ENCODE results near the gene LGI2. TPM values are rescaled to one million over a fixed set of nuclear protein-coding genes. Genes with fewer than 3 reads are reported as not detected.

LGI2 gene
- total RNA-seq, 1 donor from 2014 or later = not detected

- H3K4me3 Mint-ChIP-seq (ENCODE audit: low read depth) = no peak overlapping the region
These were observed 51.2 kb downstream of the LGI2 start for GRCh38 chr4:24979554-24979953.

GRCh38 chr4:24978291-24979075, 52.3 kb downstream of the LGI2 start:
- H3K4me1 Mint-ChIP-seq (ENCODE audit: low read depth) = peaks cover 15% of the 10 kb centered on the region
- H3K27me3 Mint-ChIP-seq (ENCODE audit: low read depth) = peaks cover 12% of the 10 kb centered on the region
- no peaks in the 10 kb centered on the region for H3K36me3 Mint-ChIP-seq (ENCODE audit: low read depth)
- DNase-seq (ENCODE audit: low spot score) = no peak
- H3K4me3 Mint-ChIP-seq (ENCODE audit: low read depth) = no peak overlapping the region
- no peak overlapping the region for H3K27ac Mint-ChIP-seq
- H3K9me3 Mint-ChIP-seq = no peaks in the 10 kb centered on the region
- intact Hi-C loops (cut with micrococcal nuclease) = no loop called here

More at GRCh38 chr4:24979554-24979953, 51.2 kb downstream of the LGI2 start:
- H3K27ac Mint-ChIP-seq = no peak overlapping the region
- no peak for DNase-seq (ENCODE audit: low spot score)
- peaks cover 12% of the 10 kb centered on the region for H3K27me3 Mint-ChIP-seq (ENCODE audit: low read depth)
- H3K4me1 Mint-ChIP-seq (ENCODE audit: low read depth) = peaks cover 15% of the 10 kb centered on the region
- H3K9me3 Mint-ChIP-seq = no peaks in the 10 kb centered on the region
- intact Hi-C loops (cut with micrococcal nuclease) = no loop called here
- no peaks in the 10 kb centered on the region for H3K36me3 Mint-ChIP-seq (ENCODE audit: low read depth)

- H3K36me3 Mint-ChIP-seq (ENCODE audit: low read depth) = no peaks in the 10 kb centered on the region
- no peaks in the 10 kb centered on the region for H3K9me3 Mint-ChIP-seq
- peaks cover 15% of the 10 kb centered on the region for H3K4me1 Mint-ChIP-seq (ENCODE audit: low read depth)
- H3K4me3 Mint-ChIP-seq (ENCODE audit: low read depth) = no peak overlapping the region
- no peak for DNase-seq (ENCODE audit: low spot score)
- intact Hi-C loops (cut with micrococcal nuclease) = no loop called here
- peaks cover 12% of the 10 kb centered on the region for H3K27me3 Mint-ChIP-seq (ENCODE audit: low read depth)
- H3K27ac Mint-ChIP-seq = no peak overlapping the region
These were observed 55.2 kb downstream of the LGI2 start for GRCh38 chr4:24975510-24975909.

GRCh38 chr4:24973747-24974601, 56.8 kb downstream of the LGI2 start:
- H3K4me1 Mint-ChIP-seq (ENCODE audit: low read depth) = peaks cover 5% of the 10 kb centered on the region
- H3K4me3 Mint-ChIP-seq (ENCODE audit: low read depth) = no peak overlapping the region
- H3K36me3 Mint-ChIP-seq (ENCODE audit: low read depth) = no peaks in the 10 kb centered on the region
- H3K27ac Mint-ChIP-seq = no peak overlapping the region
- DNase-seq (ENCODE audit: low spot score) = no peak
- no peaks in the 10 kb centered on the region for H3K9me3 Mint-ChIP-seq
- H3K27me3 Mint-ChIP-seq (ENCODE audit: low read depth) = peaks cover 12% of the 10 kb centered on the region
- intact Hi-C loops (cut with micrococcal nuclease) = no loop called here

- Mint-ChIP-seq H3K27ac (no peak overlapping the region), H3K4me1 (ENCODE audit: low read depth) (peaks cover 2% of the 10 kb centered on the region), H3K36me3 (ENCODE audit: low read depth) (no peaks in the 10 kb centered on the region), H3K4me3 (ENCODE audit: low read depth) (no peak overlapping the region), H3K27me3 (ENCODE audit: low read depth) (peaks cover 12% of the 10 kb centered on the region), H3K9me3 (no peaks in the 10 kb centered on the region)
- intact Hi-C loops (cut with micrococcal nuclease) = no loop called here
- no peak for DNase-seq (ENCODE audit: low spot score)
These were observed 57.4 kb downstream of the LGI2 start for GRCh38 chr4:24973404-24973746.

GRCh38 chr4:24971192-24971591, 59.6 kb downstream of the LGI2 start:
- Mint-ChIP-seq H3K9me3 (peaks cover 3% of the 10 kb centered on the region), H3K36me3 (ENCODE audit: low read depth) (no peaks in the 10 kb centered on the region), H3K4me1 (ENCODE audit: low read depth) (no peaks in the 10 kb centered on the region), H3K4me3 (ENCODE audit: low read depth) (no peak overlapping the region), H3K27ac (no peak overlapping the region), H3K27me3 (ENCODE audit: low read depth) (peaks cover 2% of the 10 kb centered on the region)
- intact Hi-C loops (cut with micrococcal nuclease) = no loop called here
- DNase-seq (ENCODE audit: low spot score) = no peak

GRCh38 chr4:24970635-24971034, 60.1 kb downstream of the LGI2 start:
- Mint-ChIP-seq H3K4me3 (ENCODE audit: low read depth) (no peak overlapping the region), H3K4me1 (ENCODE audit: low read depth) (no peaks in the 10 kb centered on the region), H3K27ac (no peak overlapping the region), H3K27me3 (ENCODE audit: low read depth) (peaks cover 2% of the 10 kb centered on the region), H3K36me3 (ENCODE audit: low read depth) (no peaks in the 10 kb centered on the region), H3K9me3 (peaks cover 9% of the 10 kb centered on the region)
- intact Hi-C loops (cut with micrococcal nuclease) = no loop called here
- DNase-seq (ENCODE audit: low spot score) = no peak

- intact Hi-C loops (cut with micrococcal nuclease) = no loop called here
- Mint-ChIP-seq H3K4me3 (ENCODE audit: low read depth) (no peak overlapping the region), H3K9me3 (peaks cover 13% of the 10 kb centered on the region), H3K27ac (no peak overlapping the region), H3K4me1 (ENCODE audit: low read depth) (no peaks in the 10 kb centered on the region), H3K36me3 (ENCODE audit: low read depth) (no peaks in the 10 kb centered on the region), H3K27me3 (ENCODE audit: low read depth) (peaks cover 2% of the 10 kb centered on the region)
- no peak for DNase-seq (ENCODE audit: low spot score)
These were observed 60.6 kb downstream of the LGI2 start for GRCh38 chr4:24970191-24970590.

GRCh38 chr4:24969486-24969885, 61.3 kb downstream of the LGI2 start:
- H3K4me3 Mint-ChIP-seq (ENCODE audit: low read depth) = no peak overlapping the region
- intact Hi-C loops (cut with micrococcal nuclease) = no loop called here
- no peaks in the 10 kb centered on the region for H3K27me3 Mint-ChIP-seq (ENCODE audit: low read depth)
- DNase-seq (ENCODE audit: low spot score) = no peak
- H3K9me3 Mint-ChIP-seq = peaks cover 19% of the 10 kb centered on the region
- H3K27ac Mint-ChIP-seq = no peak overlapping the region
- no peaks in the 10 kb centered on the region for H3K4me1 Mint-ChIP-seq (ENCODE audit: low read depth)
- no peaks in the 10 kb centered on the region for H3K36me3 Mint-ChIP-seq (ENCODE audit: low read depth)

GRCh38 chr4:24968992-24969391, 61.8 kb downstream of the LGI2 start:
- H3K4me3 Mint-ChIP-seq (ENCODE audit: low read depth) = no peak overlapping the region
- H3K36me3 Mint-ChIP-seq (ENCODE audit: low read depth) = no peaks in the 10 kb centered on the region
- H3K27me3 Mint-ChIP-seq (ENCODE audit: low read depth) = no peaks in the 10 kb centered on the region
- DNase-seq (ENCODE audit: low spot score) = no peak
- H3K27ac Mint-ChIP-seq = no peak overlapping the region
- peaks cover 22% of the 10 kb centered on the region for H3K9me3 Mint-ChIP-seq
- H3K4me1 Mint-ChIP-seq (ENCODE audit: low read depth) = no peaks in the 10 kb centered on the region
- intact Hi-C loops (cut with micrococcal nuclease) = no loop called here

- intact Hi-C loops (cut with micrococcal nuclease) = no loop called here
- Mint-ChIP-seq H3K4me1 (ENCODE audit: low read depth) (no peaks in the 10 kb centered on the region), H3K4me3 (ENCODE audit: low read depth) (no peak overlapping the region), H3K27ac (no peak overlapping the region), H3K36me3 (ENCODE audit: low read depth) (no peaks in the 10 kb centered on the region), H3K9me3 (peaks cover 22% of the 10 kb centered on the region), H3K27me3 (ENCODE audit: low read depth) (no peaks in the 10 kb centered on the region)
- DNase-seq (ENCODE audit: low spot score) = no peak
These were observed 62.5 kb downstream of the LGI2 start for GRCh38 chr4:24968278-24968677.

- Mint-ChIP-seq H3K4me3 (ENCODE audit: low read depth) (no peak overlapping the region), H3K9me3 (peaks cover 22% of the 10 kb centered on the region), H3K36me3 (ENCODE audit: low read depth) (no peaks in the 10 kb centered on the region), H3K27ac (no peak overlapping the region), H3K27me3 (ENCODE audit: low read depth) (no peaks in the 10 kb centered on the region), H3K4me1 (ENCODE audit: low read depth) (no peaks in the 10 kb centered on the region)
- intact Hi-C loops (cut with micrococcal nuclease) = no loop called here
- no peak for DNase-seq (ENCODE audit: low spot score)
These were observed 63.4 kb downstream of the LGI2 start for GRCh38 chr4:24967346-24967745.

- no peak for DNase-seq (ENCODE audit: low spot score)
- no peaks in the 10 kb centered on the region for H3K27me3 Mint-ChIP-seq (ENCODE audit: low read depth)
- intact Hi-C loops (cut with micrococcal nuclease) = no loop called here
These were observed 64.7 kb downstream of the LGI2 start for GRCh38 chr4:24966076-24966475.

More at GRCh38 chr4:24966076-24966475, 64.7 kb downstream of the LGI2 start:
- H3K4me3 Mint-ChIP-seq (ENCODE audit: low read depth) = no peak overlapping the region
- H3K36me3 Mint-ChIP-seq (ENCODE audit: low read depth) = no peaks in the 10 kb centered on the region
- H3K27ac Mint-ChIP-seq = no peak overlapping the region
- no peaks in the 10 kb centered on the region for H3K4me1 Mint-ChIP-seq (ENCODE audit: low read depth)
- H3K9me3 Mint-ChIP-seq = peaks cover 22% of the 10 kb centered on the region

All from activated T-helper 2 cell treated with anti-CD3 and anti-CD28 coated beads, Interferon-gamma antibody, Interleukin-2, Interleukin-4, amounts not matched to agents 10 μg/mL and 5 μg/mL and 100 μg/mL, durations not matched to agents 14 hours and 24 hours and 36 hours (primary cell).